OCI-M2 (cell line): Measurements from ENCODE around the gene MUC2.

ENCODE experiments used
- DNase-seq: peaks from one replicate; lab custom pipeline; 2025; ENCODE audit not compliant: unreplicated experiment; lab: John Stamatoyannopoulos, UW

MUC2 gene

DNA sequence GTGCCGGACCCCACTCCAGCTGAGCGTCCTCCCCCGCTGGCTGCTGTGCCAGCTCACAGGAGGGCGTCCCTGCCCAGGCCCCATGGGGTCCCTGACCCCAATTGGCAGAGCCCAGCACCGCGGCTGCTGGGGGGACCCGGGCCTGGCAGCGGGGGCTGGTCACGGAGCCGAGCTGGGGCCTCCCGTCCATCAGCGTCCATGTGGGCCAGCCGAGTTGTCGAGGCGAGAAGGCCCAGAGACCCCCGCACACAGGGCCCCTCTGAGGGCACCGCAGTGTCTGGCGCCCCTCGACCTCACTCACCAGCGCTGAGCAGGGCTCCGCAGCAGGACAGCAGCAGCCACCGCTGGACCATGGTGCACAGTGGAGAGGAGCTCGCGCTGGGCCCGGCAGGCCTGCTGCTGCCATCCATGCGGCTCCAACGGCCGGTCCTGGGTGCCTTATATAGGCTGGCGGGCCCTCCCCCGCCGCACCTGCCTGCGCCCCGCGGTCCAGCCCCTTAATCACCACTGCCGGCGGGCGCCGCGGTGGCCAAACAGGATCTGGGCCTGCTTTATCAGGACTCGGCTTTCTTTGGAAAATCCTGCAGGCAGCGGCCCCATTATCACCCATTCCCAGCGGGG lies 38.3 kb upstream of the MUC2 start, which contains the start of gene MUC6:
MUC6 (minus strand) TSS at position 416 of the 621 bp plus-strand sequence; CDS start at position 353, 63 bp downstream.
- DNase-seq = no peak

DNA sequence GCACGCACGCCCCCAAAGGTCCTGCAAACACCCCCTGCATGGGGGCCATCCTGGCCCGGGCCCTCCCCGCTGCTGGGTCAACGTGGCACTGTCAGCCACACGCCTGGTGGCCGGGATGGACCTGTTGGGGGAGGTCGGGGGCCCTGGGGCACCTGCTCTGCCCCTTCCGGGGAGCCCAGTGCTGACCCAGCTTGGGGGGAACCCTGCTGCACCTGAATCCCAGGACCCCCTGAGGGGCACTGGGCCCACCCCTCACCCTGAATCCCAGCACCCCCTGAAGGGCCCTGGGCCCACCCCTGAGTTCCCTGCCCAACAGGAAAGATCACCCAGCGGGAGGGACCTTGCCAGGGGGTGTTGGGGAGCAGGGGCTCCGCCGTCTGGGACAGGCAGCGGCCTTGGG lies 37.7 kb upstream of the MUC2 start:
- DNase-seq = no peak

DNA sequence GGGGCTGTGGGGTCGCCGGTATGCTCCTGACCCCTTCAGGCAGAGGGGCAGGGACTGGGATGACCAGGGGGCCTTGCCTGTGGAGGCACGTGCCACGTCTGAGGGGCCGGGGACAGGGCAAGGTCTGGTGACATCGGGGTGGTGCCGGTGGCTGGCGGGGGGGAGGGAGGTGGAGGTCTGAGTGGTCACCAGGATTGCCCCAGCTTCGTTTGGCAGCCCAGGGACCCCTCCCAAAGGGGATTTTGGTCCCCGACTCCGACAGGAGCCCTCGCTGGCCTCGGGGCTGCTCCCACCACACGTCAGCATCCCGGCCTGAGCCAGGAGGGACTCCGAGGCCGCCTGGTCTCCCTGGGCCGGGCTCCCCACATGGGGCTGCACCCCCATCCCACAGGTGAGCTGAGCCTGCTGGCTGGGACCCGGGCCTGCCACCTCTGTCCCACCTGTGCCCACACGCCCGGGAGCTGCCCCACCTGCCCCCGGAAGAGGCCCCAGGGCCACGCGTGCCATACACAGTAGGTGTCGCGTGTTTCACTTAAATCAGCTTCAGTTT lies 37.1 kb upstream of the MUC2 start:
- DNase-seq = no peak

DNA sequence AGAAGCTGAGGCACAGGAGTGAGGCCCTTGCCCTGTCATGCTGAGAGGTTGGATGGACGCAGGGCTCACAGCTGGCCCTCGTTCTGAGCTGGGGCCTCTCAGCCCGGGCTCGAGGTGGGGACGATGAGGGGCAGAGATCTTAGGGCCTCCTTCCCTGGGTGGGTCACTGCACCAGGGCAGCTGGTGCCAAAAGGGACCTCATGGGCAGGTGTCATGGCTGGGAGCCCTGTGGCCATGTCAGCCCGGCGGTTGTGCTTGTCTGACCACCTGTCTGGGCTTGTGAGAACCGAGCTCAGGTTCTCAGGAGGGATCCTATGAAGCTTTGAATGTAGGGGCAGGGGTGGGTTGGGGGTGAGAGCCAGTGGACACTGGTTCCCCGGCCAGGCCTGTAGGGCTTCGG lies 36.3 kb upstream of the MUC2 start:
- DNase-seq = no peak

DNA sequence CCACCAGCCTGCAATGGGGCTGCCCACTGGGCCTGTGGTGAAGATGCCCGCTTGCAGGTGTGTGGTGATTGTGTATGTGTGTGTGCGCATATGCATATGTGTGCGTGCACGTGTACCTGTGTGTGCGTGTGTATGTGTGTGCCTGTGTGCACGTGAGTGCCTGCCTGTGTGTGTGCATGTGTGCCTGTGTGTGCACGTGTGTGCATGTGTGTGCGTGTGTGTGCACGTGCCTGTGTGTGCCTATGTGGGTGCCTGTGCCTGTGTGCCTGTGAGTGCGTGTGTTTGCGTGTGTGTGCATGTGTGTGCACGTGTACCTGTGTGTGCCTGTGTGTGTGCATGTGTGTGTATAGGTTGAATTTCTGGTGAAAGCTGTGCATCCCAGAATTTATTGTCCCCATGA lies 35.8 kb upstream of the MUC2 start:
- DNase-seq = no peak

DNA sequence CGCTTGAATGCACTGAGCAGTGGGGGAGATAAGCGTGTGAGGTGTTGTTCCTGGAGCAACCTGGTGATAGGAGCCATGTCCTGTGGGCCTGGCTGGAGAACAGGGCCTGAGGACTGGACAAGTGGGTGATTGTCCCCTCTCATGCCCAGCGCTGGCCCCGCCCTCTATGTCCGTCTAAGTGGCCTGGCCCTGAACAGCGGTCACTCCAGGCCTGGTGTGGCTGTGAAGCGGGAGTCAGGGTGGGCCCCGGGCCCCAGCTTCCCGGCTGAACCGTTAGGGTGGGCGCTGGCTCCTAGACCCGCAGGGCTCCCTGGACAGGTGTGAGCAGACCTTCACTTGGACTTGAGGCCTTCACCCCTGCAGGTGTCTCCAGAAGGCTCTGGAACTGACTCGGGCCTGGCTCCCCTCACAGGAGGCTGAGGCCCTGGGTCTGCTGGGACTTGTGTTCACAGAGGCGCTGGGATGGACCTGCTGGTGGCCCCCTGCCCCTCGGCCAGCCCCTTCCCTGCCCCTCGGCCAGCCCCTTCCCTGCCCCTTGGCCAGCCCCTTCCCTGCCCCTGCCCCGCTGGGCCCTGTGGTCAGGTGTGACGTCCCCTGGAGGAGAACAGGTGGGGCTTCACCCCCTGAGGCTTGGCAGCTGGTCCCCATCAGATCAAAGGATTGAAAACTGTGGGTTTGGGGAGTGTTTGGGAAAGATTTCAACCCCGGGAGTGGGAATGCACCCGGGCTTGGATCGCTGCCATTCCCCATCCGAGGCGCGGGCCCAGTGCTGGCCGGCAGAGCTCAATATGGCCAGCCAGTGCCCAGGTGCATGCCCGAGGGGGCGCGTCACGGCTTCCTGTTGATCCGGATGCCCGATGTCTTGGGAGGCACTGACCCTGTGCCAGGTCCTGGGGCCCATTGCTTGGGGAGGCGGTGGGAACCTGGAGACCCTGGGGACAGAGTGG lies 34.9 kb upstream of the MUC2 start:
- DNase-seq = no peak

DNA sequence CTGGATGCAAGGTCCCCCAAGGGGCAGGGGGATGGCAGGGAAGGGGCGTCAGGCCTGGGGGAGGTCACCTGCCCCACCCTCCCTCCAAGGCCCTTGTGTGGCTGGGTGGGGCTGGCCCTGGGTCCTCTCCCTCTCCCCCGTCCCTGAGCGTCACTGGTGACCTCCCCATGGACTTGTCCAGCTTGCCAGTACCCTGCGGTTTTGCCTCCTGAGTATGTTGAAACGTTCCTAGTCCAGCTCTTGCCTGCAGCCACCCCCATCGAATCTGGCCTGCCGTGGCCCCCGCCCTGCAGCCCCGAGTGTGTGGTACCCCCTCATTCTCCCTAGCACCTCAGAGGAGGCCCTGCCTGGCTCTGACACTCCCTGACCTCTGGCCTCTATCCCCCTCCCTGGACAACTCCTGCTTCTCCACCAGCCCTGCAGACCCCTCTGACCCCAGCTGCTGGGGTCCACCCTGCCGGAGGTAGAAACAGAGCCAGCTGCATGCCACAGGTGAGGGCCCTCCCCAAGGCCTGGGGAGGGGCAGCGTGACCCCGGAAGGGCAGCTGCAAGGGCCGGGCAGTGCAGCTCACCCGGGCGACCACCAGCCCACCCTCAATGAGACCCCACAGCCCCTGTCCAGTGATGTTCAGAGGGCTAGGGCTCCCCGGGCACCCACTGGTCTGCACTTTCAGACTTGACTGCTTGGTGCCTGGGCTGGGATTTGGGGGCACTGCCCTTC lies 34.1 kb upstream of the MUC2 start:
- DNase-seq = no peak

DNA sequence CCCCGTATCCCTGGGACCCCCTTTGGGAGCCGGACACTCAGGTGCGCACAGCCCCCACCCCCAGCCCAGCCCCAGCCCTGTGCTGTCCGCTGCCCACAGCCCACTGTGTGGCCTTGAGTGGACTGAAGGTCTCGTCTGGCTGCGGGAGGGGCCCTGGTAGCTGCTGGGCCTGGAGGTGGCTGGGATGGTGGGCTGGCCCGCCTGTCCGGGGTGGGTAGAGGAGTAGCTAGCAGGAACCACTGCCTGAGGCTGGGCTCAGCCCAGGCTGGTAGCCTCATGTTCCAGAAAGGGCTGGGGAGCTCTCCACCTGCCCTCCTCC lies 33.6 kb upstream of the MUC2 start:
- DNase-seq = no peak

DNA sequence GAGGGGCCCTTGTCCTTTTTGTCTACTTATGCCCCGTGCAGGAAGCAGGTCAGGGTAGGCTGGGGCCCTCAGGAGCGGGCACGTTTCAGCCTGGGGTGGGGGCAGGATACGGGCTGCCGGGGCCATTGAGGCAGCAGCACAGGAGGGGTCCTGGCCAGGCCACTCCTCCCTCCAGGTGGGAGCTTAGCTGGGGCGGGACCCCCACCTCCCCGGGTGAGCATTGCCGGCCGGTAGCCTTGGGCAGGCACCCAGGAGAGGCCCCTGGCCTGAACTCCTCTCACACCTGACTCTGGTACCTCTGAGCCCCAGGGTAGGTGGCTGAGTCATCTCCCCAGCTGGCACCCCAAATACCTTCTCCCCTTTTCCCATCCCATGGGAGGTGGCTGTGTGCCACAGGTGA lies 33.2 kb upstream of the MUC2 start:
- no peak for DNase-seq

DNA sequence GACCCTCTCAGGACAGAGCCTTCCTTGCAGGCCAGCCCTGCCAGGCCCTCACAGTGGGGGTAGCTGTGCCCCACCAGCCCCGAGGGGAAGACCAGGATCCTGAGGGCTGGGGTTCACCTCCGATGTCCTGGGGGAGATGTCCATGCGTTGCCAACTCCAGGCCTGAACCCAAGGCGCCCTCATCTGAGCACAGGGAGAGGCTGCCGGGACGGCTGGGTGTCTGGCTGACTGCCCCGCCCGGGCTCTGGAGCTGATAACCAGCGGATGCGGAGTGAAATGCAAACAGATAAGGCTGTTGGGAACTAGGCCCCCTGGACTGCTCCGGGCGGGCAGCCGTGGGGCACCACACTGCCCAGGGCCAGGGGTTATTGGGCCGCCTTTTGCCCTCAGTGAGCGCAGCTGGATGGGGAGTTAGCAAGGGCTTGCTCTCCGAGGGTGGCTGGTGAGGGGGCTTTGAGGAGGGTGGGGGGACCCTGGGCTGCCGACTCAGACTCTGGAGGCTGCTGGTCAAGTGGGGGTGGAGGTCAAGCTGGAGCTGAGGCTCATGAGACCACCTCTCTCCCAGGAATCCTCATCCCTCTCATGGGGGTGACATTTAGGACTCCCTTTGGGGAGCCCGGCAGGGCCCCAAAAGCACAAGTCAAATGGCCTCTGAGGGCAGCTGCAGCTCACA lies 32.6 kb upstream of the MUC2 start:
- no peak for DNase-seq

DNA sequence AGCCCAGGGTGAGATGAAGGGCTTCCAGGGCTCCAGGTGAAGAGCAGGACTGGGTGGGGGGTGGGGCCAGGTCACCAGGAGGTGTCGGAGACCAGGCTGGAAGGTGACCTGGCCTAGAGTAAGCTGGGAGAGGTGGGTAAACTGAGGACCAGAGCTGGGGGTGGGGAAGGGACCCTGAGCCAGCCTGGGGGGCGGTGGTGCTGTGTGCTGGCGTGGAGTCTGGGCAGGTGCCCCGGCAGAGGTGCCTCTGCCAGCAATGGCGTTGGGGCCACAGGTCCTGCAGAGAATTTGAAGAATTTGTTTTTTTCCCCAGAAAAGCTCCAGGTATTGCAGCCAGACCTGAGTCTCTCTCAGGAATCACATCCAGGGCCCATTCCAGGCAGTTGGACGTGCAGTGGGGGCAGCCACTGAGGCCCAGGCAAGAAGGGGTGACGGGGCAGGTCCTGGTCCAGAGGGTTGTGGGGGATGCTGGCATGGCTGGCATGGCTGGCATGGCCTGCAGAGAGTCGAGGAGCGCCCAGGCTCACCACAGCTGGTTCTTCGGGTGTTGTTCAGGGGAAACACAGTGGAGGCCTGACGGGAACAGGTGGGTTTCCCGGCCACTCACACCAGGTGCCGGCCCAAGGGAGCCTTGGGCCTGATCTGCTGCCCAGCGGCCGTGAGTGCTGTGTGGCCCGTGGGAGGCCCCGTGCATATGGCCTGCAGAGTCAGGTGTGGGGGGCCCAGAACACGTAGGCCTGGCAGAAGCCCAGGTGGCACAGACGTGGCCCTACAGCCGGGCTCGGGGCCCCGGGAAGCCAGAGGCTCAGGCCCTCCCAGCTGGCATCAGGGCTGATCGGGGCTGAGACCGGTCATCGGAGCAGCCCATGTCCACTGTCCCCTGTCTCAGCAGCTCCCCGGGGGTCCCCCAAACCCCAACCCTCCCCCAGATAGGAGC lies 31.8 kb upstream of the MUC2 start:
- no peak for DNase-seq

DNA sequence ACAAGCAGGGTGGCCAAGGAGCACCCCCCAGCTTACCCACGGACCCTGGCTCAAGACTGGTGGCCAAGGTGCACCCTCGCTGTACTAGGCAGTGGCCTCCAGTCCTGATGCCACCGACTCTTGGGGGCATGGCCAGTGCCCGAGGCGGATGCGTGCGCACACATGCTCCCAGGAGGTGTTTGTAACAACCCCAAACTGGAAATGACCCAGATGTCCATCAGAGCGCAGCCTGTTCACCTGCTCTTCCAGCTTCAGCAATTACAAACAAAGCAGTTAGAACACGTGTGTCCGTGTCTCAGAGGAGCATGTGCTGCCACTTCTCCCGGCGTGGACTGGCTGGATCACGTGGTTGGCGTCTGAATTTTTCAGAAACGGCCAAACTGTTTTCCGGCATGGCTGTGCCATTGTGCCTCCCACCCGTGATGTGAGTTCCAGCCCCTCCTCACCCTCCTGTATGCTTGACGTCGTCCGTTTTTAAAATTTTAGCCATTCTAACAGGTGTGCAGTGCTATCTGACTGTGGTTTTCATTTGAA lies 31.0 kb upstream of the MUC2 start:
- no peak for DNase-seq

DNA sequence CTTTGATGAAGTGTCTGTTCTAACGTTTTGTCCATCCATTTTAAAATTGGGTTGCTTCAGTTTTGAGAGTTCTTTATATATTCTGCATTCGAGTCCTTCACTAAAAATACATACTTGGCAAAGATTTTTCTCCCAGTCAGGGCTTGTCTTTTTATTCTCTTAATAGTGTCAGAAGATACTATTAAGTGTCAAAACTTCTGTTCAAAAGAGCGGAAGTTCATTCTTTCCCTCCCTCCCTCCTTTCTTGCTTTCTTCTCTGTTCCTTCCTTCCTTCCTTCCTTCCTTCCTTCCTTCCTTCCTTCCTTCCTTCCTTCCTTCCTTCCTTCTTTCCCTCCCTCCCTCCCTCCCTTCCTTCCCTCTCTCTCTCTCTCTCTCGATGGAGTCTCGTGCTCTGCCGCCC lies 30.5 kb upstream of the MUC2 start:
- DNase-seq = no peak

DNA sequence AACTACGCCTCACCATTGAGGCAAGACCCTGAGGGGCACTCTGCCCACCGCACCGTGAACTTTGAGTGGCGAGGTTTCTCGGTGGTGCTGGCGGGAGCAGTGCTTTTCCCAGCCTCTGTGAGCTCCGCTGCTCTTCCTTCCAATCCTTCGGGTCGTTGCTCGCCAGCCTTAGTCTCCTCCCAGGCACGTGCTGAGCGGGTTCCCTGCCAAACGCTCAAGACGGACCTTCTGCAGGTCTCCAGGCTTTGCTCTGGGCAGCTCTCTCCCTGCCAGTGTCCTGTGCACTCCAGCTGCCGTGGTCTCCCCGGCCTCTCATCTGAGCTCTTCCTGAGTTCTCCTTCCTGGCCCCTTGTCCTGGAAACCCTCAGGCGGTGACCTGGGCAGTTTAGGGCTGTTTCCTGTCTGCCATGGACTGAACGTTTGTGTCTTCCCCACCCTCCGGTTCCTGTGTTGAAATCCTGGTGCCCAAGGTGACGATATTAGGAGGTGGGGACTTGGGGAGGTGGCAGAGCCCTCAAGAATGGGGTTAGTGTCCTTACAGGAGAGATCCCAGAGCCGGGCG lies 27.0 kb upstream of the MUC2 start:
- DNase-seq = no peak

DNA sequence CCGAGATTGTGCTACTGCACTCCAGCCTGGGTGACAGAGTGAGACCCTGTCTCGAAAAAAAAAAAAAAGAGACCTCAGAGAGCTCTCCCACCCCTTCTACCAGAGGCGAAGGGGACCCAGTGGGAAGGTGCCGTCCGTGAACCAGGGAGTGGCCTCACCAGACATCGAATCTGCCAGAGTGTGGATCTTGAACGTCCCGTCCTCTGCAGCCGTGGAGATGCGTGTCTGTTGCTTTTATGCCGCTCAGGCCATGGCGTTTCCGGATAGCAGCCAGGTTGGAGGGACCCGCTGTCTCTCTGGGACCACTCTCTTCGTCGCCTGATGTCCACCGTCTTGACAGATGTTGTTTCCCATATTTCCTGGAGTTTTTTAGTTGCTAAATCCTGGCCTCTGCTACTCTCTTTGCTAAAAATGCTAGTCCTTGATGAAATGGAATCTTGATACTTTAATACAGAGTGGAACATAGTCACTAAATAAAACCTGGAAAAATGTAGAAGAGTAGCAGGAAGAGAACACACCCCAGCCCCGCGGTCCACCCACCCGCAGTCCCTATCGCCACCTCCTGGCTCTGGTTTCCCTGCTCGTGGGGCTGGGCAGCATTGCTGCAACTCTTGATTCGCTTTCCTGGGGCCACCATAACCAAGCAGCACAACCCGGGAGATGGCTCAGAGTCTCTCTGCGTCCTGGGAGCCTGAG lies 26.2 kb upstream of the MUC2 start:
- DNase-seq = no peak

DNA sequence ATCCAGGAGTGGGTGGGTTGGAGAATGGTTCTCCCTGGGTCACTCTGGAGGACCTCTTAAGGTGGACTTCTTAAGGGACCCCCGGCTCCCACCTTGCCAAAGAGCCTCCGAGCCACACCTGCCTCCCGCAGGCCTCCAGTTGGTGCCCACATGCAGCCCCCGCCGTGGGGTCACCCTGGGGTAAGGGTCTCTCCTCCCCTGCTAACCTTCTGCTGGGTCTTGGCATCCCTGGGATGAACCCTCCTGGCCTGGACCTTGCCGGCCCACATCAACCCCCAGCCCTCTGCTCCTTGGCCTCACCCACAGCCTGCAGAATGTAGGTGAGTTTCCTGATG lies 25.6 kb upstream of the MUC2 start:
- DNase-seq = no peak

DNA sequence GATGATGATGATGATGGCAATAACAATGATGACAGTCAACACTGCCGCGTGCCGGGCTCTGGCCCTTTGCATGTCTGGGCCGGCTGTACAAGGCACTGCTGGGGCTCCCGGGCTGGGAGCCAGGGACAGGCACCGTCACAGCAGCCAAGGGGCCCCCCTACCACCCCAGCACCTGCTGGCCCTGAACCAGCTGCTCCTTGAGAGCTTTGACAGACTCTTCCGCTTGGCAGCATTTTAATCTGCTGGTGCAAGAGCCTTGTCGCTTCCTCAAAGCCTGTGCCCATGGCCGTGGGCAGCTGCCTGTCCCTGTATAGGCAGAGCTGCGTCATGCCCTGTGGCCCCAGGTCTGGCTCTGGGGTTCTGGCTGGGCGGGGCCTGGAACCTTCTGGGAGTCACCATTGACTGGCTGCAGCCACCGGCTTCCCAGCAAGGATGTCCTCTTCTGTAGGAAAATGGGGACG lies 25.2 kb upstream of the MUC2 start:
- no peak for DNase-seq

DNA sequence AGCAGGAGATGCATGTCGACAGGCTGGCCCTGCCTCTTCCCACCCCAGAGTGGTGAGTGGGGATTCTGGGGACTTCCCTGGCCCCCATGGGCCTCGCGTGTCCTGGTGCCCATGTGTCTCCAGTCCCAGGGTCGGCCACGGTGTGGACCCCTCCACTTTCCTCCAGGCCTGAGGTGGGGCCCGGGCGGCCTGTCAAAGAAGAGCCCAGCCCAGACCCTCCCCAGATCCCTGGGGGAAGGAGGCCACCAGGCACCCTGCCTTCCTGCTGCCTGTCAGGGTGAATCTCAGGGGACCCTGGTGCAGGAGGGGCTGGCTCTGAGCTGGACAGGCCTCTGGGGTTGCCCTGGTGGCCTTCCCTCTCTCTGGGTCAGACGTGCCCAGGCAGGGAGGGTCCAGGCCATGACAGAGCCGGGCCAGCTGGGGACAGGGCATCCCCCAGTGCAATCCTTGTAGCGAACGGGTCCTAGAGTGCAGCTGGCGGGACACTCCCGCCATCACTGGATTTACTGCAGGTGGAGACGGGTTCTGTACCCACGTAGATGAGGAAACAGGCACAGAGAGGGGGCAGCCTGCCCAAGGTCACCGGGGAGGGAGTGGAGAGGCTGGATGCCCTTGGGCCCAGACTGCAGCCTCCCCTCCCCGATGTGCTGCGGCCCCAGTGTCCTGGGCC lies 24.6 kb upstream of the MUC2 start:
- DNase-seq = no peak
